Neural cell (in vitro differentiated cells): Measurements from ENCODE around the gene AIPL1.

Source experiments
- EZH2 ChIP-seq: fragments of 200-600, 300-800 bp; shearing (Covaris generic), sonication (generic); IDR thresholded peaks from 2 replicates; pipeline ENCODE4 v1.6.1; 2014; ENCODE audit warnings: antibody characterized with exemption, low read length, borderline replicate concordance, mild to moderate bottlenecking; ENCODE audit not compliant: insufficient read depth, poor library complexity, severe bottlenecking
- POLR2AphosphoS5 ChIP-seq: IDR thresholded peaks from 2 replicates; pipeline ENCODE4 v1.6.1; 2012
- RAD21 ChIP-seq: fragments of 450-650 bp; conservative IDR thresholded peaks from 2 replicates; pipeline ENCODE4 v1.6.1; 2014; ENCODE audit warnings: antibody characterized with exemption, mild to moderate bottlenecking, moderate library complexity
- SMC3 ChIP-seq: fragments of 450-650 bp; conservative IDR thresholded peaks from 2 replicates; pipeline ENCODE4 v1.6.1; 2014; ENCODE audit warnings: antibody characterized with exemption, mild to moderate bottlenecking, moderate library complexity; ENCODE audit not compliant: poor library complexity
- TF ChIP-seq, protein P1 (sequence below): fragments of 450-650 bp; IDR thresholded peaks from 2 replicates; pipeline ENCODE4 v1.5.1; 2014; ENCODE audit warnings: antibody characterized with exemption, mild to moderate bottlenecking, moderate library complexity; ENCODE audit not compliant: poor library complexity, severe bottlenecking

DNA sequence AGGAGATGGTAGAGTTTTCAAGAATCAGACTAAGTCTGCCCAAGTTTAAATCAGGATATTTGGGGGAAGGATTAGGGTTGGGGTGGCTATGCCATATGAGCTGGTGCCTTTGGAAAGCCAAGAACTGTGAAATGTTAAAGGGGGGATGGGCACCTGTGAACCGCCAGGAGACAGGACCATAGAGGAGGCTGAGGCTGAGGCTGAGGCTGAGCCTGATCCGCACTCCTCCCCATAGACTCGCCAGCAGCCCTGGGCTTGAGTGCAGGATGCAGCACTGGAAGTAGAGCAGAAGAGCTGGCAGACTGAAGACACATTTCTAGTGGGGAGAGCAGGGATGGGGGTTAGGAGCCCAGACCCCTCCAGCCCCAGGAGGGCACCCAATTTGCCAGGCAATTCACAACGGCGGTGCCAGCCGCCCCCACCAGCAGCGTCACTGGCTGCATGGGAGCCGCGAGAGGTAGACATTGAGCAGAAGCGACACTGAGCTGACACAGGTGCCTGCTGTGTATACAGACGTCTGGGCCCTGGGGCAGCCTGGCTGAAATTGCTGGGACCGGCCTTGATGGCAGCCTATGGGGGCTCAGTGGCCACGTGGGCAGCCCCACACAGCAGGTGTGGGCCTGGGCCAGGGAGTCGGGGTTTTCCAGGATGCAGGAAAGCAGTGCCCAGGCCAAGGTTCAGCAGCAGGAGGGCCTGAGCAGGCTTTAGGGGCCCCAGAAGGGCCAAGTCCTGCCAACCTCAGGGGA lies 18.5 kb upstream of the AIPL1 start:
- TF ChIP-seq SMC3 (no peak), POLR2AphosphoS5 (no peak), EZH2 (no peak), RAD21 (no peak)
- TF ChIP-seq, protein P1, sequence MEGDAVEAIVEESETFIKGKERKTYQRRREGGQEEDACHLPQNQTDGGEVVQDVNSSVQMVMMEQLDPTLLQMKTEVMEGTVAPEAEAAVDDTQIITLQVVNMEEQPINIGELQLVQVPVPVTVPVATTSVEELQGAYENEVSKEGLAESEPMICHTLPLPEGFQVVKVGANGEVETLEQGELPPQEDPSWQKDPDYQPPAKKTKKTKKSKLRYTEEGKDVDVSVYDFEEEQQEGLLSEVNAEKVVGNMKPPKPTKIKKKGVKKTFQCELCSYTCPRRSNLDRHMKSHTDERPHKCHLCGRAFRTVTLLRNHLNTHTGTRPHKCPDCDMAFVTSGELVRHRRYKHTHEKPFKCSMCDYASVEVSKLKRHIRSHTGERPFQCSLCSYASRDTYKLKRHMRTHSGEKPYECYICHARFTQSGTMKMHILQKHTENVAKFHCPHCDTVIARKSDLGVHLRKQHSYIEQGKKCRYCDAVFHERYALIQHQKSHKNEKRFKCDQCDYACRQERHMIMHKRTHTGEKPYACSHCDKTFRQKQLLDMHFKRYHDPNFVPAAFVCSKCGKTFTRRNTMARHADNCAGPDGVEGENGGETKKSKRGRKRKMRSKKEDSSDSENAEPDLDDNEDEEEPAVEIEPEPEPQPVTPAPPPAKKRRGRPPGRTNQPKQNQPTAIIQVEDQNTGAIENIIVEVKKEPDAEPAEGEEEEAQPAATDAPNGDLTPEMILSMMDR, result no peak
